Epithelial cell of prostate (primary cell): ENCODE measurements around the gene GFOD1.
A peak's percentile ranks its signal among the peaks of the same experiment; 100 is the strongest.
"Not testable (repeated sequence)": the region's sequence is repeated elsewhere in the genome, so short reads cannot be mapped to it uniquely, and the experiment has no call there.

ENCODE experiments used
- DNase-seq: peaks from one replicate; pipeline ENCODE4 v3.0.0-alpha.2; 2011; ENCODE audit warnings: low read depth, low spot score
- H3K27ac ChIP-seq: fragments of 450-650 bp; 2 replicates; pipeline ENCODE4 v1.5.1; 2017; ENCODE audit warnings: mild to moderate bottlenecking

Gene GFOD1

GRCh38 chr6:13468839-13469238 lies 18.6 kb downstream of the GFOD1 start:
- DNase-seq, result no peak

GRCh38 chr6:13467216-13467600 lies 20.2 kb downstream of the GFOD1 start:
- DNase-seq, result no peak
- no peak overlapping the region for H3K27ac ChIP-seq

More at GRCh38 chr6:13468839-13469238, 18.6 kb downstream of the GFOD1 start:
- no peak overlapping the region for H3K27ac ChIP-seq

DNA sequence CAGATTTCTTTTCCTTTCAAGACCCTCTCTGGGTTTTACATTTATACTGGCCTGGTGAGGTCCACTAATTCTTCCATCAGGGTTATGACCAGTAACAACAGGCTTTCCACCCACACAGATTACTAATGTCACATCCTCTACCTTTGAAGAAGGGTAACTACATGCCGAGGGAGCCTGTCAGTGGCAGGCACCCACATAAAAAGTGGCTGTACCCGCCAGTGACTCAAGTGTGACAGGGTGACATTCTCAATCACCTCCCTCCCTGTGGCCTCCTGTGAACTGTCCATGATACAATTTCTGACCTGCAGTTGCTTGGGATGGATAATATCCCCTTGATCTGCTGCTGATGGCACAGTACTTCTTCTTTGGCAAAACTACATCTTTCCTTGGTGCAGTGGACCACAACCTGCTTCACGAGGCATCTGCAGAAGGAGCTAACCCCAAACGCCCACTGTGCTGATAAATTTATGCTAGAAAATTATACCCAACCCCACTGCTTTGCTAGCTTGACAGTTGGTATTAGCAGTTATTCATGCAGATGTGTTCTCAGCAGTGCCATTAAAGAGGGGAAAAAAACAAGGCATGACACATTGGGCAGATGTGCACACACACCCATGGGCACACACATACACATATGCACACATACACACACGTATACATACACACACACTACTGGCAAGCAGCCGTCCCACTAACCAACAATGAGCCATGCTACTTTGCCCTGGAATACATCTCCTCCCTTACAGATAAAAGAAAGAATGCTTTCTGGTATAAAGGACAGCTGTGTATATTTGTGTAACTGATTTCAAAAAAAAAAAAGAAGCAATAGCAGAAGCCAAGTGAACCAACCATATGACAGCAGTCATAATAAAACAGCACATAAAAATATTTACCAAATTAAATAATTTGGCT lies 20.8 kb downstream of the GFOD1 start:
- no peak for DNase-seq
- H3K27ac ChIP-seq, result peak overlapping the region; percentile 59

DNA sequence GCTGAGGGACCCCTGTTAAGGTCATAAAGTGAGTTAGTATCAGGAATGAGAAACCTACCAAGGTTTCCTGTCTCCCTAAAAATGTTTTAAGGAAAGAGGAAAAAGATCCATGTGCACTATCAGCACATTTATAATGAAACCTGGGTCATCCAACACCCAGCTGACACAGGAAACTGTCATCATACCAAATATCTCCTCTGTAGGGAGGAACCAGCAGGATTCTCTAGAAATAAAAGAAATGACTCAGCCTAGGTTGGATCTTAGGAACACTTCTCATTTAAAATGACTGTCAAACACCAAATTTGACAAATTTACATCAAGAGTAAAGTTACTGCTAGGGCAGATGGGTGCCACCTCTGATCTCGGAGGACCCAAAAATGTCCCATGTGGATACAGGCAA lies 21.7 kb downstream of the GFOD1 start:
- DNase-seq, result no peak
- H3K27ac ChIP-seq, result peak overlapping the region; percentile 59

DNA sequence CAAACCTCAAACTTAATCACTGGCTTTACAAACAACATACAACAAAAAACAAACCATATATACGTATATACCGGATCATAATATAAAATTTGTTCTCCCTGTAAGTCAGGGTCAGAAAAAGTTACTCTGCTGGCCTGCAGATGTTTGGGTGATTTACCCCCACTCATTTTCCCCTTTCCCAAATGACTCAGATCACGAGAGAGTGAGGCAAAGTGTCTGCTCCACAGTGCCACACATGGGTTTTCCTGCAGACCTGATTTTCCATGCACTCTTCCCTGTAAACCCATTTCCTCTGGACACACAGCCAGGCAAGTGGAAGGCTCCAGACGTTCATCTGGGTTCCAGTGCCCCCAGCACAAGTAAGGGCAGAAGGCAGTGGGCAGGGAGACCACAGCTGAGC lies 23.5 kb downstream of the GFOD1 start:
- H3K27ac ChIP-seq, result no peak overlapping the region

DNA sequence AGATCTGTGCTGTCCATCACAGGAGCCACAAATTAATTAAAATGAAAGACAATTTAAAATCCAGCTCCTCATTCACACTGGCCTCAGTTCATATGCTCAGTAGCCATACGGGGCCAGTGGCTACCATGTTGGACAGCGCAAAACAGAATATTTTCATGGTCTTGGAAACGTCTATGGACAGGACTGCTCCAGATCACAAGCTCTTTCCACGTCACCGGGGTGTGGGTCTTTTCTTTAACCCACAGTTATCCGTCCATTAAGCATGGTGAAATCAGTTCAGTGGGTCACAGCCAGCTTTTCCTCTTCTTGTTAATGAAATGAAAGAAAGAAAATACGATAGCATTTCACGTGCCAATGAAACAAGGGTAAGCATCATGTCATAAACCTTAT lies 24.1 kb downstream of the GFOD1 start:
- DNase-seq, result no peak
- H3K27ac ChIP-seq, result no peak overlapping the region

More for the DNA sequence above, 23.5 kb downstream of the GFOD1 start:
- DNase-seq, result no peak

- no peak overlapping the region for H3K27ac ChIP-seq
- DNase-seq, result no peak
Observed at GRCh38 chr6:13462458-13463327, 24.7 kb downstream of the GFOD1 start.

GRCh38 chr6:13461805-13462204 lies 25.6 kb downstream of the GFOD1 start:
- no peak for DNase-seq
- H3K27ac ChIP-seq, result no peak overlapping the region

GRCh38 chr6:13461307-13461706 lies 26.1 kb downstream of the GFOD1 start:
- no peak for DNase-seq
- H3K27ac ChIP-seq, result no peak overlapping the region

GRCh38 chr6:13460289-13460688 lies 27.1 kb downstream of the GFOD1 start:
- not testable (repeated sequence) for H3K27ac ChIP-seq, DNase-seq

DNA sequence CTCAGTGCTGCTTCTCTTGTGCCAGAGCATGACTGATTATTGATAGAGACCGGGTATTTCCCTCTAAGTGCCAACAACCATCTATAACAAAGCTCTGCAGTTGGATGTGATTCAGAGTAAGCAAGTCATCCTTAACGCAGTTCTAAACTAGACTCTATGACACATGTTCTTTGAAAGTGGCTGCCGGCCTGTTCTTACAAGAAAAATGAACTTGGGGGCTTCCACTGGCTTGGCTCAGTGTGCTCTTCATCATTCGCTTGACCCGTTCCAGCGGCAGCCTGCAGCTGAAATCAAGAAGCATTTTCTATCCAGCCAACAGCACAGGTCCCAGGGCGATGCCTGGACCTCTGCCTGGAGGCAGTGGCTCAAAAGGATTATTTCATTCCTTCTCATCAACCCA lies 29.8 kb downstream of the GFOD1 start:
- peak overlapping the region; percentile 16 for H3K27ac ChIP-seq
- no peak for DNase-seq

- no peak overlapping the region for H3K27ac ChIP-seq
- DNase-seq, result no peak
Observed at GRCh38 chr6:13455552-13455966, 31.8 kb downstream of the GFOD1 start.

- DNase-seq, result no peak
Observed at GRCh38 chr6:13454286-13455221, 32.8 kb downstream of the GFOD1 start.

DNA sequence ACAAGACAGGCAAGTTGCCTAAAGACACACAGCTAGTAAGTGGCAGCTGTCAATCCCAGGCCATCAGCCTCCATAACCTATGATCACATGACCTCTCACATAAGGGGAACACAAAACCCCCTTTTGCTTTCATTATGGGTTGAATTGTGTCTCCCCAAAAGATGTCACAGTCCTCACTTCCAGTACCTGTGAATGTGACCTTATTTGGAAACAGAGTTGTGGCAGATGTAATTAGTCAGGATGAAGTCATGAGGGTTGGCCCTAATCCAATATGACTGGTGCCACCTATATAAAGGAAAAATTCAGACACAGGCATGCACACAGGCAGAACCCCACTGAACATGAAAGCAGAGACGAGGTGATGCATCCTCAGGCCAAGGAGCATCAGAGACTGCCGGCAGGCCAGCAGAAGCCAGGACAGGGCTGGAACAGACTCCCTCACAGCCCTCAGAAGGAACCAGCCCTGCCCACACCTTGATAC lies 33.6 kb downstream of the GFOD1 start:
- peak; percentile 76 for DNase-seq
- H3K27ac ChIP-seq, result peak overlapping the region; percentile 75

More at GRCh38 chr6:13454286-13455221, 32.8 kb downstream of the GFOD1 start:
- H3K27ac ChIP-seq, result peak overlapping the region; percentile 75

DNA sequence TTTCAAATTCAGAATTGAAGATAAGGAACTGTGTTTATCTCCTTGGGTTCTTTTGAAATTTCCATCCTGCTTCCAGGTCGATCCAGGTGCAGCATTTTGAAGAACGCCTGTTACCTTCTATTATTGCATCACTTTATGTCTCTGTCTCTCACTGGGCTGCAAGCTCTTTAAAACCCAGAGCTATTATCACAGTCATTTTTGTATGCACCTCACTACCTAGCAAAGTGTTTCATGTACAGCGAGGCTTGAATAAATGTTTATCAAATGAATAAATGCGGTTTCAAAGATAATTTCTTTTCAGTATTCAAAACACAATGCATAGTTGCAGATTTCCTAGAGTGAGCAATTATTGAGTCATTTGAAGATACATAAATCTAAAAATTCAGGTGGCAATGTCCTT lies 34.2 kb downstream of the GFOD1 start:
- DNase-seq, result no peak
- H3K27ac ChIP-seq, result peak overlapping the region; percentile 75

DNA sequence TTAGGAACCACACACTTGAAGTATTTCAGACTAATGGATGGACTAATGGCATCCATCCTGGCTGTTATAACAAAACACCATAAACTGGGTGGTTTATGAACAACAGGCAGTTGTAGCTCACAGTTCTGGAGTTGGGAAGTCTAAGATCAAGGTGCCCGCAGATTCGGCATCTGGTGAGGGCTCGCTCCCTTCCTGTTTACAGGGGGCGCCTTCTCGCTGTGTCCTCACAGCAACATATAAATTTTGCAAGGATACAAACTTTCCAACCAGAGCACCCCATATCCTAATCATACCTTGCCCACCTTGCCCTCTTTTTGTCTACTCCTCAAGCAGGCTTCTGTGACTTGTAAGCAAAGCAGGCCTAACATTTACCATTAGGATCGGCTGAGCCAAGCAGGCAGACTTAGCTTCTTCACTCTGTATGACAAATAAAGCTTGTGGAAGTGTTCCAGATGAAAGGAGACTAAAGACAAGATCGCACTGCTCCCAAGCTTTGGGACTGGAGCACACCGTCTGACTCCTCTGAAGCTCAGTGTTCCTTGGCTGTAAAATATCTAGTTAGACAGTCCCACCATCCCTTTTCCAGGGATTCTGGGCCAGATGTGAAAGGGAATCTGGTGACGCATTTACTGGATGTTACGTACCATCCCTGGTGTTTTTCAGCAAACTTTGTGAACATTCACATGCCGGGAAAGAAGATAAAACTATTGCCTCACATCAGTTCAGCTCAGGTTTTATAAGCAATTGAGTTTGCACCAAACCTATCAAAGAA lies 34.9 kb downstream of the GFOD1 start:
- peak overlapping the region; percentile 75 for H3K27ac ChIP-seq
- DNase-seq, result no peak

- no peak overlapping the region for H3K27ac ChIP-seq
- no peak for DNase-seq
Observed at GRCh38 chr6:13451181-13451895, 36.1 kb downstream of the GFOD1 start.

- DNase-seq, result no peak
Observed at GRCh38 chr6:13450628-13451027, 36.8 kb downstream of the GFOD1 start.

More at GRCh38 chr6:13450628-13451027, 36.8 kb downstream of the GFOD1 start:
- H3K27ac ChIP-seq, result no peak overlapping the region
